CD8-positive, alpha-beta memory T cell (primary cell): ENCODE results near the gene TM6SF1. TPM values are rescaled to one million over a fixed set of nuclear protein-coding genes. Genes with fewer than 3 reads are reported as not detected.
"Not testable (repeated sequence)": the region's sequence is repeated elsewhere in the genome, so short reads cannot be mapped to it uniquely, and the experiment has no call there.

ENCODE experiments used
- CTCF ChIA-PET: fragments of 350-600 bp; sonication (Branson Sonifier 250); formaldehyde crosslinking; loops from one replicate; lab custom pipeline; 2021; ENCODE audit warnings: antibody characterized with exemption; lab: Charles Lee
- POLR2A ChIA-PET: fragments of 350-600 bp; sonication (Branson Sonifier 250); formaldehyde crosslinking; loops from one replicate; lab custom pipeline; 2021; ENCODE audit warnings: antibody characterized with exemption; lab: Charles Lee
- DNase-seq, 5 donors: peaks; one replicate each; pipeline versions ENCODE4 v3.0.0 to v3.0.0-alpha.2; 2020 to 2022; ENCODE audit warnings: mixed read lengths in 1 of 5
- H3K27ac ChIP-seq: one replicate; pipeline ENCODE4 v1.7.0; 2013; ENCODE audit warnings: low read depth, mild to moderate bottlenecking, low read length, moderate library complexity
- H3K27me3 ChIP-seq: 2 replicates; pipeline ENCODE4 v1.7.0; 2013; ENCODE audit warnings: low read length, mild to moderate bottlenecking; ENCODE audit not compliant: insufficient read depth, poor library complexity, severe bottlenecking
- H3K36me3 ChIP-seq: 2 replicates; pipeline ENCODE4 v1.7.0; 2013; ENCODE audit warnings: mild to moderate bottlenecking, low read length, moderate library complexity; ENCODE audit not compliant: insufficient read depth
- H3K4me1 ChIP-seq: 2 replicates; pipeline ENCODE4 v1.7.0; 2013; ENCODE audit warnings: mild to moderate bottlenecking, low read length, moderate library complexity; ENCODE audit not compliant: insufficient read depth
- H3K4me3 ChIP-seq: 2 replicates; pipeline ENCODE4 v1.7.0; 2013; ENCODE audit warnings: mild to moderate bottlenecking, low read length
- H3K9me3 ChIP-seq: 2 replicates; pipeline ENCODE4 v1.7.0; 2013; ENCODE audit warnings: mild to moderate bottlenecking, low read length
- H3K27ac Mint-ChIP-seq, 8 donors: one replicate each; pipeline ENCODE4 v1.8.0; 2020 to 2021; ENCODE audit warnings: mixed read lengths in 8 of 8, mild to moderate bottlenecking in 6 of 8, inconsistent platforms in 3 of 8, moderate library complexity in 3 of 8
- H3K27me3 Mint-ChIP-seq, 2 donors: one replicate each; pipeline ENCODE4 v1.8.0; 2020 to 2021; ENCODE audit warnings: mixed read lengths in 2 of 2, mild to moderate bottlenecking in 1 of 2, moderate library complexity in 1 of 2
- H3K36me3 Mint-ChIP-seq, 3 donors: one replicate each; pipeline ENCODE4 v1.8.0; 2020 to 2021; ENCODE audit warnings: mixed read lengths in 3 of 3, inconsistent platforms in 1 of 3, mild to moderate bottlenecking in 1 of 3
- H3K4me1 Mint-ChIP-seq, 3 donors: one replicate each; pipeline ENCODE4 v1.8.0; 2020 to 2021; ENCODE audit warnings: mixed read lengths in 3 of 3, inconsistent platforms in 1 of 3, mild to moderate bottlenecking in 1 of 3
- H3K4me3 Mint-ChIP-seq, 7 donors: one replicate each; pipeline ENCODE4 v1.8.0; 2020 to 2021; ENCODE audit warnings: mixed read lengths in 7 of 7, mild to moderate bottlenecking in 6 of 7, moderate library complexity in 4 of 7, inconsistent platforms in 2 of 7
- H3K9me3 Mint-ChIP-seq, 5 donors: one replicate each; pipeline ENCODE4 v1.8.0; 2020 to 2022; ENCODE audit warnings: mixed read lengths in 5 of 5, mild to moderate bottlenecking in 3 of 5, moderate library complexity in 2 of 5, inconsistent platforms in 1 of 5
- polyA plus RNA-seq: library from polyadenylated mRNA; unstranded; fragments of 300-500 nt; fragmentation: Illumina TruSeq; gene quantifications from one replicate; pipeline ENCODE4 v1.2.3, GENCODE V29; 2021
- total RNA-seq, 2 experiments: library from RNA; stranded (reverse); gene quantifications; one replicate each; pipeline ENCODE4 v1.2.3, GENCODE V29; 2021

Gene TM6SF1
- total and polyA plus RNA-seq, 3 experiments from 2014 or later: 0.26 to 0.78 (median 0.55) TPM

DNA sequence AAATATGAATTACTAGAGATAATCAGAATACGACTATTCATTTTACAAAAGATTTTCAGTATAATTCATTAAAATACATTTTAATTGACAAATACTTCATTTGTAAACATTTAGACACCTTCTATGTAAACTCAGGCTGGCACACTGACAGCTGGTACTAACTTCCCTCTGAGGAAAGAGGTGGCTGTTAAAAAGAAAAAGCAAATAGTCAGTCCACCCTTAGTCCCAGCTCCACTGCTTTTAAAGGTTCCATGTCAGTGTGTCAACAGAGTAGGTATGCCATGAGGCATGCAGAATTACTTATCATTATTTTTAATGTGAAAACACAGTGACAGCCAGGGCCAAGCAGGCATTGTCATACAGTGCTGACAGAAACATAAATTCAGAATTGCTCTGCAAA is 16.1 kb downstream of the TM6SF1 start:
- no peaks in the 10 kb centered on the region for H3K4me1 Mint-ChIP-seq
- H3K27me3 ChIP-seq: no peaks in the 10 kb centered on the region
- H3K27me3 Mint-ChIP-seq: peaks cover 2 to 4% of the 10 kb centered on the region in 2 donors
- ChIA-PET POLR2A (no interaction called here), CTCF (no interaction called here)
- H3K4me3 Mint-ChIP-seq: no peak overlapping the region
- H3K36me3 Mint-ChIP-seq: no peaks in the 10 kb centered on the region
- H3K36me3 ChIP-seq: no peaks in the 10 kb centered on the region
- no peak for DNase-seq
- H3K27ac ChIP-seq: no peak overlapping the region
- no peak overlapping the region for H3K4me3 ChIP-seq
- no peaks in the 10 kb centered on the region for H3K9me3 ChIP-seq
- no peaks in the 10 kb centered on the region for H3K9me3 Mint-ChIP-seq
- no peak overlapping the region for H3K27ac Mint-ChIP-seq
- H3K4me1 ChIP-seq: no peaks in the 10 kb centered on the region

DNA sequence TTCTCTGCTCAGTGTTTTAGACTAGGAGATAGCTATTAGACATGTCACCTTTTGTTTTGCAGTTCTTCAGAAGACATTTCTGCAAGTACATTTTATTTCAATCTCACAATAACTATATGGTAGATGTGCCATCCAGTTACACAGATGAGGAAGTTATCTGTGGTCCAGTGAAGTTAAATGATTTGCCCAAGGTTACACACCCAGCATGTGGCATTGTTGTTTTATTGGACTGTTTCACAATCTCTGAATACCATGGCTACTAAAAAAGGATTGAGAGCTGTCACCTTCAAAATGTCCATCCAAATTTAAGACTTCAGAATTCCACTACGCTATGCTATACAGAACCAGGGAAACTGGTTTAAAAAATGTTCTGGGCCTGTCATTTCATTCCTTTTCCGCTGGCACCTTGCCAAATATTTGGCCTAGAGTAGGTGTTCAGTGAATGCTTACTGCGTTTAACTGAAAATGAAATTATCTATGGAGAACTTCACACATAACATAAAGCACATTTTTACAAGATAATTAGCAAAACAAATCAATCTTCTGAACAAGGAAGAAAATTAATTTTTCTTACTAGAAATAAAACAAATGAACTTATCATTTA is 20.2 kb downstream of the TM6SF1 start:
- ChIA-PET CTCF (no interaction called here), POLR2A (no interaction called here)
- no peaks in the 10 kb centered on the region for H3K4me1 Mint-ChIP-seq
- no peaks in the 10 kb centered on the region for H3K36me3 Mint-ChIP-seq
- Histone ChIP-seq H3K27me3 (no peaks in the 10 kb centered on the region), H3K36me3 (no peaks in the 10 kb centered on the region), H3K4me1 (no peaks in the 10 kb centered on the region), H3K4me3 (no peak overlapping the region), H3K27ac (no peak overlapping the region), H3K9me3 (no peaks in the 10 kb centered on the region)
- H3K27me3 Mint-ChIP-seq: peaks cover 0 to 2% of the 10 kb centered on the region in 2 donors
- no peak for DNase-seq
- H3K9me3 Mint-ChIP-seq: no peaks in the 10 kb centered on the region
- no peak overlapping the region for H3K27ac Mint-ChIP-seq
- H3K4me3 Mint-ChIP-seq: no peak overlapping the region

DNA sequence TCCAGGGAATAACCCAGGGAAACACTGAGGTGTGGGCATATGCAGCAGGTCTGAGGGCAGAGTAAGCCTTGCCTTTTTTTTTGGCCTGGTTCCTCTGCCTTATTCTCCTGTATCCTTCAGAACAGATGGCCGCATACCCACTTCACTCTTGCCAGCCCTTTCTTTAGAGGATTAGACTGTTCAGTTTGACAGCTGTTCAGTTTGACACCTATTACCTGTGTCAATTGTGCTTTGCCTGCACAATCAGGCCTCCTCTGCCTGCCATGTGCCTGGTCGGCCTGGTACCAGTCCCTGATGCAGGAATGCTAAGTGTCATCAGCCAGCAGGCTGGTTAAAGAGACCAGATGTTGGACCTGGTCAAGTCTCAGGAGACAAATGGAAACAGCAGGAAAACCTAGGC is 22.3 kb downstream of the TM6SF1 start:
- Mint-ChIP-seq H3K4me1 (no peaks in the 10 kb centered on the region), H3K27me3 (peaks cover 0 to 5% of the 10 kb centered on the region in 2 donors), H3K27ac (no peak overlapping the region), H3K4me3 (no peak overlapping the region), H3K9me3 (no peaks in the 10 kb centered on the region), H3K36me3 (no peaks in the 10 kb centered on the region)
- no peak overlapping the region for H3K27ac ChIP-seq
- ChIA-PET CTCF (no interaction called here), POLR2A (no interaction called here)
- no peak for DNase-seq
- no peaks in the 10 kb centered on the region for H3K36me3 ChIP-seq
- H3K4me3 ChIP-seq: no peak overlapping the region
- no peaks in the 10 kb centered on the region for H3K4me1 ChIP-seq
- H3K9me3 ChIP-seq: no peaks in the 10 kb centered on the region
- no peaks in the 10 kb centered on the region for H3K27me3 ChIP-seq

DNA sequence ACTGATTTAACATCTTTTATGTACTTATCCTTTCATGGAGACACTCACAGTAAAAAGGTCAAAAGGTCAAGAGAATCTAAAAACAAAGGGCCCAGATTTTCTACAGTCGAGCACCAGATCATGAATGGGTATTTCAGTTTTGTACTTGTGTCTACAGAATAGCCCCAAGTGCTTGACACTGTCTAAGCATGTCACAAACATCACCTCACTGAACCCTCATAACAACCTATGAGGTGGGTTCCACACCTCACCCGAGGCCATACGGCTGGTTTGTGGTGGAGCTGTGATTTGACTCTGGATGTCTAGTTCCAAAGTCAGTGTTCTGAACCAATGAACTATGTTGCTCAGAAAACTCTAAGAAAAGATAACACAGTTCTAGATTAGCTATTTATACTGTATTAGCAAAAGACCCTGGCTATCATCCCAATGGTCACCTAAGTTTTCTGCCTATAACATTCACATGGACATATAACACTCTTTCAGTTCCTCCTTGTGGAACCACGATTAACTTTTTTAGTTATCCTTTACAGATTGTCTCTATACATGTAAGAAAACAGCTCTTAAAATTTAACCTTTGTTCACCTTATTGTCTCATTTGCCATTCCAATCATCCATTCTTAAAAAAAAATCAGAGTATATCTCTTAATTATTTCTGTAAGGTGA is 25.5 kb downstream of the TM6SF1 start:
- Histone ChIP-seq H3K36me3 (no peaks in the 10 kb centered on the region), H3K27me3 (no peaks in the 10 kb centered on the region), H3K27ac (no peak overlapping the region), H3K4me1 (no peaks in the 10 kb centered on the region), H3K9me3 (no peaks in the 10 kb centered on the region), H3K4me3 (no peak overlapping the region)
- ChIA-PET POLR2A (no interaction called here), CTCF (no interaction called here)
- H3K27ac Mint-ChIP-seq: no peak overlapping the region
- H3K4me1 Mint-ChIP-seq: no peaks in the 10 kb centered on the region
- no peak overlapping the region for H3K4me3 Mint-ChIP-seq
- H3K36me3 Mint-ChIP-seq: no peaks in the 10 kb centered on the region
- no peak for DNase-seq
- H3K27me3 Mint-ChIP-seq: peaks cover 5 to 8% of the 10 kb centered on the region in 2 donors
- H3K9me3 Mint-ChIP-seq: no peaks in the 10 kb centered on the region

DNA sequence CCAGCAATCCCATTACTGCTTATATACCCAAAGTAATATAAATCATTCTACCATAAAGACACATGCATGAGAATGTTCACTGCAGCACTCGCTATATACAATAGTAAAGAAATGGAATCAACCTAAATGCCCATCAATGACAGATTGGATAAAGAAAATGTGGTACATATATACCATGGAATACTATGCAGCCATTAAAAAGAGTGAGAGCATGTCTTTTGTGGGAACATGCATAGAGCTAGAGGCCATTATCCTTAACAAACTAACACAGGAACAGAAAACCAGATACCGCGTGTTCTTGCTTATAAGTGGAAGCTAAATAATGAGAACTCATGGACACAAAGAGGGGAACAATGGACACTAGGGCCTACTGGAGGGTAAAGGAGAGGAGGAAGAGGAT is 34.7 kb downstream of the TM6SF1 start:
- H3K27me3 Mint-ChIP-seq: peaks cover 0 to 27% of the 10 kb centered on the region in 2 donors
- H3K9me3 ChIP-seq, H3K4me3 Mint-ChIP-seq, H3K27ac Mint-ChIP-seq, CTCF ChIA-PET, H3K36me3 ChIP-seq, H3K27ac ChIP-seq, H3K4me3 ChIP-seq, DNase-seq, H3K9me3 Mint-ChIP-seq, H3K36me3 Mint-ChIP-seq, POLR2A ChIA-PET, H3K27me3 ChIP-seq, H3K4me1 ChIP-seq, H3K4me1 Mint-ChIP-seq: not testable (repeated sequence)

DNA sequence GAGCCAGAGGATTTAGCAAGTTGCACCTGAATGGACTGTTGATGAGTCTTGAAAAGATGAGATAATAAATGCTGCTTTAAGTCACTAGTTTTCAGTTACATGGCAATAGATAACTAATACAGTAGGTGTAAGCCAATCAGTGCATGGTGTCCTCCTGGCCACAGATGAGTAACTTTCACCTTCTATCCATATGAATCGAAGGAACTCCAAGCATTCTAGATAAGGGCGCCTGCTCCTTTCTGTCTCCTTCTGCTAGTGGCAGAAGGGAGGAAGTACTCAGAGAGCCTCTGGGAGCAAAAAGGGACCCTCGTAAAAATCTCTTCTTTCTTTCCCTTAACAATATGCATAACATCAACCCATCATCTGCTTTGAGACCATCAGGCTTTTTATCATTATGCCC is 37.3 kb downstream of the TM6SF1 start:
- no peaks in the 10 kb centered on the region for H3K4me1 ChIP-seq
- POLR2A ChIA-PET: no interaction called here
- DNase-seq: no peak
- Mint-ChIP-seq H3K27me3 (peaks cover 6 to 35% of the 10 kb centered on the region in 2 donors), H3K4me1 (no peaks in the 10 kb centered on the region), H3K4me3 (no peak overlapping the region), H3K9me3 (peaks cover 0 to 4% (median 2%) of the 10 kb centered on the region in 5 donors), H3K27ac (no peak overlapping the region), H3K36me3 (peaks cover 0 to 3% (median 0%) of the 10 kb centered on the region in 3 donors)
- H3K27me3 ChIP-seq: no peaks in the 10 kb centered on the region
- CTCF ChIA-PET: no interaction called here
- H3K4me3 ChIP-seq: no peak overlapping the region
- no peaks in the 10 kb centered on the region for H3K36me3 ChIP-seq
- H3K27ac ChIP-seq: no peak overlapping the region
- no peaks in the 10 kb centered on the region for H3K9me3 ChIP-seq

DNA sequence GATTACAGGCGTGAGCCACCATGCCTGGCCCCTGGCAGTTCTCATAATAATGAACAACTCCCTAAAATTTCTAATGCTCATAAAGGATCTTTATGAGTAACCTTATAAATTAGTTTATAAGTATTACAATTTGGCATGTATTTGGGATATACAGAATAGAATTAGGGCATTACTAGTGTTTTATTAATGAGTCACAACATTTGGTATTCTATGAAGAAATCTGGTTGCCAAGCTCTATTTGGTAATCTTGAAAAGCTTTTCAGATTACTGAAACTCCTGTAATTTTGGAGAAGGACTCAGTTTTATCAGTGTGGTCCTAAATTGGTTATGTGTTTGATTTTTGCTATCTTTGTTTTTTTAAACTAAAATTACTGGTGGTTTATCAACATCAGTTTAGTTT is 45.8 kb downstream of the TM6SF1 start:
- H3K4me1 Mint-ChIP-seq: no peaks in the 10 kb centered on the region
- peaks cover 0 to 3% (median 0%) of the 10 kb centered on the region in 3 donors for H3K36me3 Mint-ChIP-seq
- no peak overlapping the region for H3K27ac ChIP-seq
- peaks cover 7 to 20% of the 10 kb centered on the region in 2 donors for H3K27me3 Mint-ChIP-seq
- H3K4me1 ChIP-seq: no peaks in the 10 kb centered on the region
- H3K9me3 ChIP-seq: no peaks in the 10 kb centered on the region
- no peak for DNase-seq
- no peaks in the 10 kb centered on the region for H3K9me3 Mint-ChIP-seq
- no peak overlapping the region for H3K27ac Mint-ChIP-seq
- no peaks in the 10 kb centered on the region for H3K27me3 ChIP-seq
- no peaks in the 10 kb centered on the region for H3K36me3 ChIP-seq
- no peak overlapping the region for H3K4me3 Mint-ChIP-seq
- POLR2A ChIA-PET: no interaction called here
- no peak overlapping the region for H3K4me3 ChIP-seq
- CTCF ChIA-PET: no interaction called here

DNA sequence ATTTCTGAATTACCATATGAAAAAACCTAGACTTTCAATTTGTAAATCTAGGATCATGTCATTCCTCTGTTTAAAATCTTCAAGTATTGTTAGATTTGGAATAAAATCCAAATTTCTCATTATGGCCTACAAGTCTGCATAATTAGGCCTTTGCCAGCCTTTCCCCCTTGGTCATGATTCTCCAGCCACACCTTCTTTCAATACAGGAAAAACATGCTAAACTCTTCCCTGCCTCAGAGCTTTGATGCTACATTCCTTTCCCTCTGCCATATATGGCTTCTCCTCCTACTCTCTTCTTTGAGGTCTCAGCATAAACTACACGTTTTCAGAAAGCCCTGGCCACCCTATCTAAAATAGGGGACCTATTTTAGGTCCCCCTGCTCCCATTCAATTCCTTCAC is 48.5 kb downstream of the TM6SF1 start:
- Mint-ChIP-seq H3K36me3 (peaks cover 0 to 6% (median 4%) of the 10 kb centered on the region in 3 donors), H3K4me3 (no peak overlapping the region)
- POLR2A ChIA-PET: no interaction called here

More for the DNA sequence above, 48.5 kb downstream of the TM6SF1 start:
- CTCF ChIA-PET: no interaction called here
- no peaks in the 10 kb centered on the region for H3K27me3 ChIP-seq
- Mint-ChIP-seq H3K27me3 (peaks cover 11 to 28% of the 10 kb centered on the region in 2 donors), H3K4me1 (no peaks in the 10 kb centered on the region), H3K27ac (no peak overlapping the region), H3K9me3 (no peaks in the 10 kb centered on the region)
- H3K4me3 ChIP-seq: no peak overlapping the region
- no peaks in the 10 kb centered on the region for H3K9me3 ChIP-seq
- no peaks in the 10 kb centered on the region for H3K4me1 ChIP-seq
- DNase-seq: no peak
- no peak overlapping the region for H3K27ac ChIP-seq
- no peaks in the 10 kb centered on the region for H3K36me3 ChIP-seq
